ENCODE data around the gene SPDYE11.
"Not testable (repeated sequence)": the region's sequence is repeated elsewhere in the genome, so short reads cannot be mapped to it uniquely, and the experiment has no call there.

The SPDYE11 gene, protein sequence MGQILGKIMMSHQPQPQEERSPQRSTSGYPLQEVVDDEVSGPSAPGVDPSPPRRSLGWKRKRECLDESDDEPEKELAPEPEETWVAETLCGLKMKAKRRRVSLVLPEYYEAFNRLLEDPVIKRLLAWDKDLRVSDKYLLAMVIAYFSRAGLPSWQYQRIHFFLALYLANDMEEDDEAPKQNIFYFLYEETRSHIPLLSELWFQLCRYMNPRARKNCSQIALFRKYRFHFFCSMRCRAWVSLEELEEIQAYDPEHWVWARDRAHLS

GRCh38 chr7:73057811-73058210 lies at the start of gene SPDYE11:
Gene SPDYE11 (minus strand): TSS chr7:73057911. CDS start chr7:73056111, 1,800 bp downstream.
- DNase-seq (ENCODE audit: low read depth): not testable (repeated sequence)

GRCh38 chr7:73085938-73086337 lies 28.2 kb upstream of the SPDYE11 start, which contains the start of gene SPDYE9:
Gene SPDYE9 (minus strand): TSS chr7:73086038. CDS start chr7:73084238, 1,800 bp downstream.
- DNase-seq (ENCODE audit: low read depth): not testable (repeated sequence)

- DNase-seq (ENCODE audit: low read depth): not testable (repeated sequence)
Observed at GRCh38 chr7:73029666-73030065, 28.0 kb downstream of the SPDYE11 start, which contains the start of gene SPDYE8. Gene SPDYE8 (minus strand): TSS chr7:73029766. CDS start chr7:73027966, 1,800 bp downstream.

DNA sequence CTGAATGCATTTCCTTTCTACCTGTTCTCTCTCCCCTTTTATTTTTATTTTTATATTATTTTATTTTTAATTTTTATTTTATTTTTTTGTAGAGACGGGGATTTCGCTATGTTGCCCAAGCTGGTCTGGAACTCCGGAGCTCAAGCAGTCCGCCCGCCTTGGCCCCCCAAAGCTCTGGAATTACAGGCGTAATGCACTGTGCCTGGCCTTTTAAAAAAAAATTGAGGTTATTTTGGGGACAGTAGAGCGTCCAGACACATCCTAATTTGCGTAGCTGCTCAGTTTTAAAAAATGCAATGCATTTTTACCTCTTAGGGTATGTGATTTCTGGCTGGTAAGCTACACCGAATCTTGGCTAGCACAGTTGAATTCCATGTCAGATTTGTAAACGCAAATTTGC lies 51.2 kb downstream of the SPDYE11 start:
- DNase-seq (ENCODE audit: low read depth): not testable (repeated sequence)

GRCh38 chr7:73005693-73006447 lies 51.8 kb downstream of the SPDYE11 start:
- DNase-seq (ENCODE audit: low read depth): peak; percentile 67

GRCh38 chr7:73005356-73005692 lies 52.4 kb downstream of the SPDYE11 start:
- peak; percentile 59 for DNase-seq (ENCODE audit: low read depth)

DNA sequence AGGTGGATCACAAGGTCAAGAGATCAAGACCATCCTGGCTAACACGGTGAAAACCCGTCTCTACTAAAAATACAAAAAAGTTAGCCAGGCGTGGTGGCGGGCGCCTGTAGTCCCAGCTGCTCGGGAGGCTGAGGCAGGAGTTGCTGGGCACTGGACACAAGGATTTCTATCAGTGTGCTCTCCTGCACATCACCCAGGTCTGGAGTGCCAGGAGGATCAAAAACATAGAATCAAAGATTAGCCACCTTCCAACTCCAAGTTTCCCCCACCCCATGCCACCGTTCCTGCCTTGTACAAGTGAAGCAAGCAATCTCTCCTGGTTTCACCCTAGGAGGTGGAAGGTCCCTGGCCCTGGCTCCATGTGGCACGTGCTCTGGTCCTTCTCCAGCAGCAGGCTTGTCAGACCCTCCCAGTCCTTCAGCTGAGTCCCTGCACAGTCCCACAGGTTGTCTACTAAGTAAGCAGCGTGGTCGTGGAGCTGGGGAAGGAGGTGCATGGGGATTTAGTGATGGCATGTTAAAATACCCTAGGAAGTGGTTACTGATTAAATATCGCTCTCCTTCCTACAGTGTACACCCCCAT lies 59.7 kb downstream of the SPDYE11 start:
- not testable (repeated sequence) for DNase-seq (ENCODE audit: low read depth)
